ENCODE results near the gene CDK14.
A peak's percentile ranks its signal among the peaks of the same experiment; 100 is the strongest.

The CDK14 gene

GRCh38 chr7:90595801-90596670 lies at the start of gene CDK14:
Gene CDK14 (plus strand): TSS chr7:90596321. CDS start chr7:90596628, 307 bp downstream.
- DNase-seq (ENCODE audit: low read depth in 2 of 2): peak in 1 of 2 donors; percentile 34

- DNase-seq (ENCODE audit: low read depth in 2 of 2): no peak
These were observed 45.1 kb upstream of the CDK14 start for GRCh38 chr7:90551036-90551435.

- no peak for DNase-seq (ENCODE audit: low read depth in 2 of 2)
These were observed 43.6 kb upstream of the CDK14 start for GRCh38 chr7:90552521-90552920.

GRCh38 chr7:90560730-90561129 lies 35.4 kb upstream of the CDK14 start:
- DNase-seq (ENCODE audit: low read depth in 2 of 2): no peak

- DNase-seq (ENCODE audit: low read depth in 2 of 2): no peak
These were observed 32.8 kb upstream of the CDK14 start for GRCh38 chr7:90563286-90563685.

GRCh38 chr7:90564455-90564854 lies 31.7 kb upstream of the CDK14 start:
- DNase-seq (ENCODE audit: low read depth in 2 of 2): no peak

- DNase-seq (ENCODE audit: low read depth in 2 of 2): no peak
These were observed 27.9 kb upstream of the CDK14 start for GRCh38 chr7:90568213-90568612.

GRCh38 chr7:90569368-90569767 lies 26.8 kb upstream of the CDK14 start:
- DNase-seq (ENCODE audit: low read depth in 2 of 2): no peak

- no peak for DNase-seq (ENCODE audit: low read depth in 2 of 2)
These were observed 25.7 kb upstream of the CDK14 start for GRCh38 chr7:90570373-90570959.

GRCh38 chr7:90574146-90574819 lies 21.8 kb upstream of the CDK14 start:
- DNase-seq (ENCODE audit: low read depth in 2 of 2): no peak

GRCh38 chr7:90574820-90575187 lies 21.3 kb upstream of the CDK14 start:
- DNase-seq (ENCODE audit: low read depth in 2 of 2): no peak

GRCh38 chr7:90579181-90579688 lies 16.9 kb upstream of the CDK14 start:
- DNase-seq (ENCODE audit: low read depth in 2 of 2): no peak

GRCh38 chr7:90580051-90580450 lies 16.1 kb upstream of the CDK14 start:
- DNase-seq (ENCODE audit: low read depth in 2 of 2): no peak

- DNase-seq (ENCODE audit: low read depth in 2 of 2): no peak
These were observed 14.0 kb upstream of the CDK14 start for GRCh38 chr7:90582164-90582563.

GRCh38 chr7:90584378-90584777 lies 11.7 kb upstream of the CDK14 start:
- DNase-seq (ENCODE audit: low read depth in 2 of 2): no peak

GRCh38 chr7:90586091-90586490 lies 10.0 kb upstream of the CDK14 start:
- DNase-seq (ENCODE audit: low read depth in 2 of 2): no peak

GRCh38 chr7:90587766-90588165 lies 8.4 kb upstream of the CDK14 start:
- no peak for DNase-seq (ENCODE audit: low read depth in 2 of 2)

- no peak for DNase-seq (ENCODE audit: low read depth in 2 of 2)
These were observed 4.1 kb upstream of the CDK14 start for GRCh38 chr7:90592033-90592432.

- no peak for DNase-seq (ENCODE audit: low read depth in 2 of 2)
These were observed 2.9 kb upstream of the CDK14 start for GRCh38 chr7:90593205-90593604.

GRCh38 chr7:90594751-90595317 lies 1.3 kb upstream of the CDK14 start:
- no peak for DNase-seq (ENCODE audit: low read depth in 2 of 2)

- DNase-seq (ENCODE audit: low read depth in 2 of 2): no peak
These were observed 750 bp upstream of the CDK14 start for GRCh38 chr7:90595342-90595800.
